CD4-positive, alpha-beta T cell treated with Interleukin-6 for 4 hours (primary cell): ENCODE data around the gene SEC24A.
A peak's percentile ranks its signal among the peaks of the same experiment; 100 is the strongest.
"Not testable (repeated sequence)": the region's sequence is repeated elsewhere in the genome, so short reads cannot be mapped to it uniquely, and the experiment has no call there.

Source experiments
- DNase-seq: peaks from one replicate; pipeline ENCODE4 v3.0.0-alpha.2; 2020; ENCODE audit warnings: mixed read lengths

The SEC24A gene

DNA sequence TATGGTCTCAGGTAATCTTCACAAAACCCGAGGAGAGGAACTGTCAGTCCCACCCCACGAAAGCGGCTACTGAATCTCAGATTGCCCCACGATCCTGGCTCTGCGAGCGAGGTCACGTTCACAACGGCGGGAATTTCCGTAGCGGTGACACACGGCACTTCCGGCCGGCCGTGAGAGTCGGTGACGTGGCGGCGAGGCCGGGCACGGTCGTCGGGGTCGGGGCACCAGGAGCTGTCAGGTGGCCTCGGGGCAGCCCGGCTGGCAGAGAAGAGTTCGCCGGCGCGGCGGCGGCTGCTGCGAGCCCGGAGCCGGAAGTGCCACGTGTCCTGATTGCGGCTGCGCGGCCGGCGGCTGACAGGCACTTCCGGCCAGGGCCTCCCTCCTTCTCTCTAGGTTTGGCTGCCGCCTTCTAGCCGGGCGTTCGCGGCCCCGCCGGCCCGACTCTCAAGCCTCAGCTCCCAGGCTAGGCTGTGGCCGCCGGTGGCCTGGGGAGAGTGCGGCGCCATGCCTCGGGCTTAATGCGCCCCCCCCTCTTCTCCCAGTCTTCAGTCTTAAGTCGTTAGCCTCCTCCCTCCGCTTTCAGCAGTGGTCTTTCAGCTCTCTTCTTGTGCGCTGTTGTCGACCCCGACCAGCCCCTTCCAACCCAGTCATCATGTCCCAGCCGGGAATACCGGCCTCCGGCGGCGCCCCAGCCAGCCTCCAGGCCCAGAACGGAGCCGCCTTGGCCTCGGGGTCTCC lies at the start of gene SEC24A:
Gene SEC24A, plus strand, starts transcription at position 361 of the 738 bp plus-strand sequence. Its CDS starts 292 bp downstream, at position 653.
- DNase-seq, result peak; percentile 89

- DNase-seq, result not testable (repeated sequence)
Observed at GRCh38 chr5:134599820-134600219, 48.8 kb upstream of the SEC24A start.

DNA sequence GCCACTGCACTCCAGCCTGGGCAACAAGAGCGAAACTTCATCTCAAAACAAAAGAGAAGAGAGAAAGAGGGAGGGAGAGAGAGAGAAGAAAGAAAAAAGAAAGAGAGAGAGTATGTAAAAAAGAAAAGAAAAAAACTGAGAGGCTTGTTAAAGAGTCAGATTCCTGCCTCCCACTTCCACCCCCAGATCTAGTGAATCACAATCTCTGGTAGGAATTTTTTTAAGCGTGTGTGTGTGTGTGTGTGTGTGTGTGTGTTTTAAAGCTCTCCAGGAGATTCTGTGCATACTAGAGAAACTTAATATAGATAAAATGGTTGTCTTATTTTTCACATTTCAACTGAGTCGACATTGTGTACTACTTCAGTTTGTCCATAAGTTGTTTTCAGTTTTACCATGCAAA lies 48.0 kb upstream of the SEC24A start:
- DNase-seq, result no peak

DNA sequence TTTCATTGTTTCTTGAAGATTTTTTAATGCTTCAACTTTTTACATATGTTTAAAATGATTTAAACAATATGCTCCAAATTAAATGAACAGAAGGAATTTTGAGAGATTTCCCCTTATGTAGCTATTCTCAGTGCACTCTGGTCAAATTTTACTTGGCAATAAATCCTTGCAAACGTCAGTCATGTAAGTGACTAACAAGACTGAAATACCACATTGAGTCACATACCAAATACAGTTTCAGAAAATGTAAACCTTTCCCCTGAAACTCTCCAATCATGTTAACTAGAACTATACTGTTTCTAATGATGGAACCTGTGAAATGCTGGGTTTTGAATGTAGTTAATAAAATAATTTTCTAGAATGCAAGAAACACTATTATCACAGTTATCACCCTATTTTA lies 45.5 kb upstream of the SEC24A start:
- no peak for DNase-seq

DNA sequence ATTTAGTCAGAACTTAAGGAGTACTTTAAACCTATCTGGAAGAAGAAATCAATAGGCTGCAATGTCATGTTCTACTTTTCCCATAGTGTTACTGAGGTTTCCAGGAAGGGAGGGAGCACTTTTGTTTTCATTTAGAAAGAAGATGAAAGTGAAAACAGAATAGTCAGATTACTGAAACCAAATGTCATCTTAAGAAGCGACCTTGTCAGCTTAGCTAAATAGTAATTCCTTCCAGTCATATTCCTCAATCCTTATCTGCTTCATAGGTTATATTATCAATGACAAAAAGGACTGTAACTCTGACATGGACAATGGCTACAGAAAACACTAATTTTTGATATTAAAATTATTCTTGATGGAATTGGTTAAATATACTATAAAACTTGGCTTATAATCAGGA lies 43.7 kb upstream of the SEC24A start:
- no peak for DNase-seq

DNA sequence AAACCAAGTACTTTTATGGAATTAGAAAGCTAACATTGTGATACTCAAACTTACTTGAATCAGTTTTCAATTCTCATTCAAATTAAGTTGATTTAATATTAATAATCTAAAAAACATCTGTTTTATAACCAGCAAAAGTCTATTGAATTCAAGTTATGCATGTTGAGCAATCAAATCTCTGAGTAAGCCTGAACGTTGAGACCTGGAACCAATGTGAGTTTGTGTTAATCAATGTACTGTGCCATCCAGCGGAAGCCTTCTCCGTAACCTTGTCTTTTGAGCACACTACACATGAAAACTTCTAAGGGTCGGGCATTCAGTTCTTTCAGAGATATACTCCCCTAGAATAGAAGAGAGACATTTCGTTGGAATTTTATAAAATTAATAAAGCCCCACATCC lies 41.9 kb upstream of the SEC24A start:
- DNase-seq, result no peak

DNA sequence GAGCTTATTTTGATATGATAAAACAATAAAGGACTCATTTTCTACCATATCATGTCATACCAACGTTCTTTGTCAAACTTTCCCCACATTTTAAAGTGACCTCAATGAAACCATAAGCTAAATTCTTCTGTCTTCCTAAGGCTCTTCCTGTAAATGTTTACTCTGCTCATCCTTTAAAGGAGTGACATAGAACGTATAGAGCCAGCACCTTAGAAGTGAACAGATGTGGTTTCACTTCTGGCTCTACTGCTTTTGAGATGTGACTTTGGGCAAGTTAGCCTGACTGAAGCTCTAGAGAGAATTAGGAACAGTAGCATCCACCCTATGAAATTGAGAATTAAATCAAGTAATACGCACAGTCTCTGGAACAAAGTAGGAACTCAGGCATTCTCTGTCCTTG lies 40.0 kb upstream of the SEC24A start:
- DNase-seq, result no peak

DNA sequence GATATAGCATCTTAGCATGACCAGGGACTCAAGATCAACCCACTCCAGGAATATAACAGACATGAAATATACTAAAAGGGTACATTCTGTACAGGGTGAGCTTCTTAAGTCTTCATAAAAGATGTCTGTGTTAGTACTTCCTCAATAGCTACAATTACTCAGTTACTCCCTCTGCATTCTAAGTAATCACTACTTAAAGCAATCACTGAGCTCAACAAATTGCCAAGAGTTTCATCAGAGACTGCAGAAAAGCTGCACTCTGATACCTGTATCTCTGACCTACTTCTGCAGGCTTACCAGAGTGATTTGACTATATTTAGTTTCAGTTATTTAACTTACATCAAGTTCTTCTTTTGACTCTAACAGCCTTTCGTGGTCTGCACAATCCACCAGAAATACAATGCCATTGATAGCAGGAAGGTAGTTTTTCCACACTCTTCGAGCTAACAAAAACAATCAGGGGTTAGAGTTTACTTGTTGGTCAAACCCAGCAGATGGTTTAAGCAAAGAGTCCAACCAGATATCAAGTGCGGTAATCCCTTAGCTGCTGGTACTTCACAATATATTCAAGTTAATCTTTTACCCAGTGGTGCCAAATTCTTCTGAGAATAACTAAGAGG lies 39.2 kb upstream of the SEC24A start:
- no peak for DNase-seq

- no peak for DNase-seq
Observed at GRCh38 chr5:134610725-134611124, 37.9 kb upstream of the SEC24A start.

- DNase-seq, result no peak
Observed at GRCh38 chr5:134611515-134611914, 37.1 kb upstream of the SEC24A start.

DNA sequence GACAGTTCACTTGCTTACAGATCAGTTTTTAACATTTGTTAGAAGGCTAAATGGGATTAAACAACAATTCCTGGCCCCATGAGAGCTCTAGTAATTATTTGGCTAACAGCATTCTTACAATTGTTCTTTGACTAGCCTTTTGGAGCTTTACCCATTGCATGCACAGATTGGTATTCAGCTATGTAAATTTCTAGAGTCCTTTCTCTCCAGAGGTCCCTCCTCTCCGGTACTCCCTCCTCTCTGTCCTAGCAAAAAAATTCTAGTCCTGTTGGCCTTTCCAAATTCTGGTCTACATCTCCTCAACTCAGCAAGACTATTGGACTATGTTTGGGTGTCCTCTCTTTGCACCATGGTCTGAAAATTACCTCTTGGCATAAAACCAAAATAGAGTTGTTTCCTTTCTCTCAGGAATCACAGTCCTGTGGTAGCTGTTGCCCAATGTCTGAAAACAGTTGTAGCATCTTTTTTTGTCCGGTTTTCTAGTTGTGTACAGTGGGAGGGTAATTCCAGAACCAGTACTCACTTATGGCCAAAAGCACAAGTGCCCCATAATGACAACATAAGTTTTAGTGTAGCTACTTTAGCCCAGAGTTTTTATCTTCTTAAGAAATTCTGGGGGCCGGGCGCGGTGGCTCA lies 34.0 kb upstream of the SEC24A start:
- DNase-seq, result no peak

- no peak for DNase-seq
Observed at GRCh38 chr5:134620634-134621033, 28.0 kb upstream of the SEC24A start.

- no peak for DNase-seq
Observed at GRCh38 chr5:134625559-134625958, 23.0 kb upstream of the SEC24A start.

DNA sequence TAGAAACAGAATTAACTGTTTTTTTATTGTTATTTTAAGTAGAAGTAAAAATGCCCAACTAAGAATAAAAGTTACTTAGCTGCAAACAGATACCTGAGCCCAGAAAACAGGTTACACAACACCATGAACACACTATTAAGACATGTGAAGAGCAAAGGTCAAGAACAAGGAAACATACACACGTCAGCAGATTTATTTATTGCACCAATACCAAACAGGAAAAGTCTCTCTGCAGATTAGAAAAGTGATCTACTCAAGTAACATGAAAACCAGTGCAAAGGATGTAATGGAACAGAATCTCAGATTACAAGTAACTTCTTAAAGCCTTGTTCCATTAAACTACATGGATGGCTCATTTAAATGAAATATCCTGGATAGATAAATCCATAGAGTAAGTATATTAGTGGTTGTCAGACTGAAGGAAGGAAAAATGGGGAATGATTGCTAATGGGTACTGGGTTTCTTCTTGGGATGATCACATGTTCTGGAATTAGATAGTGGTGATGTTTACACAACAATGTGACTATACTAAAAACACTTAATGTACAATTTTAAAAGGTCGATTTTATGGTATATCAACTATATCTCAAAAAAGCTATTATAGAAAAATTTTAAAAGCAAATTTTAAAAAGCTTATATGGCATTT lies 22.1 kb upstream of the SEC24A start:
- no peak for DNase-seq

DNA sequence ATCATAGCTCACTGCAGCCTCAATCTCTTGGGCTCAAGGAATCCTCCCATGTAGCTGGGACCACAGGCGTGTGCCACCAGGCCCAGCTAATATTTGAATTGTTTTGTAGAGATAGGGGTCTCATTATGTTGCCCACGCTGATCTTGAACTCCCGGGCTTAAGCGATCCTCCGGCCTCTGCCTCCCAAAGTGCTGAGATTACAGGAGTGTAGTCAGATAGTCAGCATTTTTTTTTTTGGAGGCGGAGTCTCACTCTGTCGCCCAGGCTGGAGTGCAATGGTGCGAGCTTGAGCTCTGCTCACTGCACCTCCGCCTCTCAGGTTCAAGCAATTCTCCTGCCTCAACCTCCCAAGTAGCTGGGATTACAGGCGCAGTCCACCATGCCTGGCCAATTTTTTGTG lies 14.4 kb upstream of the SEC24A start:
- DNase-seq, result no peak

- DNase-seq, result not testable (repeated sequence)
Observed at GRCh38 chr5:134635366-134635765, 13.2 kb upstream of the SEC24A start.

DNA sequence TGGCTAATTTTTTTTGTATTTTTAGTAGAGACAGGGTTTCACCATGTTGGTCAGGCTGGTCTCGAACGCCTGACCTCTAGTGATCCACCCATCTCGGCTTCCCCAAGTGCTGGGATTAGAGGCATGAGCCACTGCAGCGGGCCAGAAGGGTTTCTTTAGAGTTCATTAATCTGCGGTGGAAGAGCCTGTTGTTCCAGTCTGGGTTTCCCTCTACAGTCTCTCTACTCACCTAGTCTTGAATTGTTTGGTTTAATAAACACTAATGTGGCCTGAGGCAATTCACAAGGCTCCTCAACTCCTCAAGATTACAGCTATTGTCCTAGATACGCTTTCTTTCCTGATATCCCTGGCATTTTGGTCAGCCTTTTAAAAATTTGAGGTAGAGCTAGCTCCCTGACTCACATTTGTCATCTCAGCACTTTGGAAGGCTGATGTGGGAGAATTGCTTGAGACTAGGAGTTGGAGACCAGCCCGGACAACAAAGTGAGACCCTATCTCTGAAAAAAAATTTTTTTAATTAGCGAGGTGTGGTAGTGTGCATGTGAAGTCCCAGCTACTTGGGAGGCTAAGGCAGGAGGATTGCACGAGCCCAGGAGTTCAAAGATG lies 11.4 kb upstream of the SEC24A start:
- DNase-seq, result no peak

- no peak for DNase-seq
Observed at GRCh38 chr5:134638760-134639201, 9.8 kb upstream of the SEC24A start.

DNA sequence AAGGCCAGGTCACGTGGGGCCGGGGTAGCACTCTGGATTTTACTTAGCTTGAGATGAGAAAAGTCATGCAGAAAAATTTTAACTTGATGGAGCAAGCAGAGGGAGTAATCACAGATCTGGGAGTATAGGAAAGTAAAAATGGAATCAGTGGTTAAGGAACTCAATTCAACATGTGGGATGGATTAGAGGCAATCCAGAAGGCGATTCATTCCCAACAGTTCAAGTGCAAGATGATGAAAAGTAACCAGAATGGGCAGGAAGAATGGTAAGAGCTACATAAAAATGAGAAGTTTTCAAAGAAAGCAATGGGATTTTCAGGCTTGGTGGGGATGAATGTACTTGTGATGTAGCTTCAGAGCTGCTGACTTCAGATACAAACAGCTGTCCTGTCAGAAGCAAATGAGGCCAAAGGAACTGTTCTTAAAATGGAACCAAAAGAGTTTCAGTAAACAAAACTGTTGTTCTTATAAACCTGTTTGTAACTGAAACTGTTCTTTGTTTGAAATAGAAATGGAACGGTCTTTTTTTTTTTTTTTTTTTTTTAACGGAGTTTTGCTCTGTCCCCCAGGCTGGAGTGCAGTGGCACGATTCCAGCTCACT lies 5.6 kb upstream of the SEC24A start:
- no peak for DNase-seq

- peak; percentile 26 for DNase-seq
Observed at GRCh38 chr5:134647750-134648424, 698 bp upstream of the SEC24A start.

DNA sequence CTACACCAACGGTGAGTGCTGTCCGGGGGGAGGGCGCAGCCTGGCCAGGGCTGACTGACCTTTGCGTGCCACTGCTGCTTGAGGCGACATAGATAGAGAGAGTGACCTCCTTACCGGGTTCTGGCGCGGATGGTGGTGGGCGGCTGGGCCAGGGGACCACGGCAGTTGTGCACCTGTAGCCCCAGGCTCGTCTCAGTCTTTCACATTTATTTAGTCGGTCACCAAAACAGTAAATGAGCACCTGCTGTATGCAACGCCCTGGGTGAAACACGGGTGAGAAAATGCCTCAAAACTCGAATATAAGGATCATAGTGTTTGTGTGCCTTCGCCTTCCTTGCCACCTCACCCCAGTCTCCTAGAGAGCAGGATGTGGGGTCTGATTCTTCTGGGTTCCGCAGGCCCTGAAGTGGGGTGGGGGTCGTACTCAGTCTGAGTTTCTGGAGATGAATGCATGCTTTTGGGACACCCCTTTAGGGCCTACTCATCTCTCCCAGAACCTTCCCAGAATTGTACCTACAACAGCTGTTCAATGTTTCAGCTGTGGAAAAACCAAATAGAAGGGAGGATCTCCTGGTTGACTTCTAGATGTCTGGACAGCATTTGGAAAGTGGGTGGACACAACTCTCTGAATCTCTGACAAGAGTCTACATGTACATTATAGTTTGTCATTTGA lies 714 bp downstream of the SEC24A start:
- peak; percentile 14 for DNase-seq

GRCh38 chr5:134650660-134651059 lies 2.1 kb downstream of the SEC24A start:
- not testable (repeated sequence) for DNase-seq
